Naive thymus-derived CD4-positive, alpha-beta T cell (primary cell): ENCODE data around the gene CRTC3. TPM values are rescaled to one million over a fixed set of nuclear protein-coding genes. Genes with fewer than 3 reads are reported as not detected.

Experiments used
- ATAC-seq: fragments of 150-1000 bp; cut with Tn5 transposase; 2 replicates; pipeline ENCODE4 v1.10.0; 2021; ENCODE audit warnings: mild to moderate bottlenecking, moderate library complexity
- CTCF ChIA-PET: fragments of 350-600 bp; sonication (Branson Sonifier 250); formaldehyde crosslinking; loops from one replicate; lab custom pipeline; 2021; ENCODE audit warnings: antibody characterized with exemption; lab: Charles Lee
- POLR2A ChIA-PET: fragments of 350-600 bp; sonication (Branson Sonifier 250); formaldehyde crosslinking; loops from one replicate; lab custom pipeline; 2021; ENCODE audit warnings: antibody characterized with exemption, inconsistent platforms; lab: Charles Lee
- DNase-seq, 9 donors: peaks; one replicate each; pipeline versions ENCODE4 v3.0.0 to v3.0.0-alpha.2; 2020 to 2022; ENCODE audit warnings: mixed read lengths in 1 of 9
- H3K27ac ChIP-seq: one replicate; pipeline ENCODE4 v1.7.0; 2013; ENCODE audit warnings: mild to moderate bottlenecking, low read depth, low read length, moderate library complexity
- H3K27me3 ChIP-seq, 2 donors: one replicate each; pipeline ENCODE4 v1.7.0; 2013; ENCODE audit warnings: low read length in 2 of 2, mild to moderate bottlenecking in 2 of 2, moderate library complexity in 2 of 2; ENCODE audit not compliant: control insufficient read depth in 2 of 2, insufficient read depth in 2 of 2
- H3K36me3 ChIP-seq, 3 experiments: 1 replicate in 2 of 3; 2 replicates in 1 of 3; pipeline ENCODE4 v1.7.0; 2013; ENCODE audit warnings: low read length in 3 of 3, mild to moderate bottlenecking in 3 of 3, moderate library complexity in 1 of 3; ENCODE audit not compliant: insufficient read depth in 3 of 3, control insufficient read depth in 2 of 3
- H3K4me1 ChIP-seq, 2 donors: one replicate each; pipeline ENCODE4 v1.7.0; 2013; ENCODE audit warnings: low read length in 2 of 2, mild to moderate bottlenecking in 2 of 2, moderate library complexity in 1 of 2; ENCODE audit not compliant: control insufficient read depth in 2 of 2, insufficient read depth in 2 of 2
- H3K4me3 ChIP-seq: 2 replicates; pipeline ENCODE4 v1.7.0; 2013; ENCODE audit warnings: mild to moderate bottlenecking, low read length
- H3K9me3 ChIP-seq, 3 experiments: 1 replicate in 2 of 3; 2 replicates in 1 of 3; pipeline ENCODE4 v1.7.0; 2013; ENCODE audit warnings: low read length in 3 of 3; ENCODE audit not compliant: control insufficient read depth in 2 of 3
- H3K27ac Mint-ChIP-seq, 9 donors: one replicate each; pipeline ENCODE4 v1.8.0; 2020 to 2022; ENCODE audit warnings: mixed read lengths in 9 of 9, mild to moderate bottlenecking in 8 of 9, moderate library complexity in 5 of 9, inconsistent platforms in 2 of 9
- H3K27me3 Mint-ChIP-seq, 5 donors: one replicate each; pipeline ENCODE4 v1.8.0; 2021 to 2022; ENCODE audit warnings: mixed read lengths in 5 of 5, mild to moderate bottlenecking in 1 of 5
- H3K36me3 Mint-ChIP-seq, 5 donors: one replicate each; pipeline ENCODE4 v1.8.0; 2020 to 2022; ENCODE audit warnings: mixed read lengths in 5 of 5, mild to moderate bottlenecking in 3 of 5, inconsistent platforms in 1 of 5
- H3K4me1 Mint-ChIP-seq, 7 donors: one replicate each; pipeline ENCODE4 v1.8.0; 2020 to 2022; ENCODE audit warnings: mixed read lengths in 7 of 7, mild to moderate bottlenecking in 3 of 7, inconsistent platforms in 1 of 7
- H3K4me3 Mint-ChIP-seq, 10 donors: one replicate each; pipeline ENCODE4 v1.8.0; 2020 to 2022; ENCODE audit warnings: mild to moderate bottlenecking in 10 of 10, mixed read lengths in 10 of 10, moderate library complexity in 6 of 10, inconsistent platforms in 2 of 10
- H3K9me3 Mint-ChIP-seq, 11 donors: one replicate each; pipeline ENCODE4 v1.8.0; 2020 to 2022; ENCODE audit warnings: mixed read lengths in 11 of 11, mild to moderate bottlenecking in 4 of 11, inconsistent platforms in 1 of 11, moderate library complexity in 1 of 11
- intact Hi-C, 2 donors: fragments of 100-400 bp; cut with micrococcal nuclease; formaldehyde crosslinking; loops; one replicate each; pipeline ENCODE4 v1.15.1; 2023
- polyA plus RNA-seq, 2 donors: library from polyadenylated mRNA; unstranded; fragments of 300-500 nt; fragmentation: Illumina TruSeq; gene quantifications; one replicate each; pipeline ENCODE4 v1.2.3, GENCODE V29; 2021
- total RNA-seq, 6 experiments: library from RNA in 5 of 6; stranded (reverse) in 5 of 6; gene quantifications; 1 replicate in 5 of 6; 2 replicates in 1 of 6; pipeline ENCODE4 v1.2.3 and lab custom pipeline; 2021 to 2026

Gene CRTC3
- total and polyA plus RNA-seq, 7 experiments from 2014 or later, result 40.5 to 132 (median 106) TPM

DNA sequence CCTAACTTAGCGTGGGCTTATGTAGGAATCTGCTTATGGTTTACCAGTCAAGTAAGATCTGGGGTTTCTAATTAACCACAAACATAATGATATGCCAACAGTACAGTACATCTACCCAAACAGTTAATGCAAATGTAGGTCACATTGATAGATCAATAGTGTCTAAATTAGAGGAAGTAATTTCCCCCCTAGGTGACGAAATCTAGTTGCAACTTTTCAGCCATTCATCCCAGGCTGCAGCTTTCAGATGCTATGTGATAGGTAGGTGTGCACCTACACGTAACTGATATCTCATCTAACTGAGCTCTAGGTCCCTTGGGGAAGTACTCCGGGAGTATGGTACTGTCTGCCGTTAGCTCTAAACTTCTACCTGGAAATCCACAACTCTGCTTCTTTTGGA is 57.2 kb downstream of the CRTC3 start:
- no peaks in the 10 kb centered on the region for H3K27me3 Mint-ChIP-seq
- ChIA-PET POLR2A (interaction anchor here (0.9 to 2.5 kb wide), 7 partner anchors 10 to 342 kb away, joined by 3 to 10 read pairs (median 6); no protein-coding TSS in a partner anchor), CTCF (interaction anchor here (0.5 to 1.2 kb wide), 3 partner anchors 16 to 298 kb away, joined by 3 to 5 read pairs (median 3); no protein-coding TSS in a partner anchor)
- peaks cover 40 to 77% (median 68%) of the 10 kb centered on the region in 7 donors for H3K4me1 Mint-ChIP-seq
- DNase-seq (no peak), ATAC-seq (no peak)
- peaks cover 4 to 34% (median 17%) of the 10 kb centered on the region in 5 donors for H3K36me3 Mint-ChIP-seq
- H3K4me3 Mint-ChIP-seq, result peak overlapping the region in 5 of 10 donors; percentile 10 to 57 (median 37)
- Histone ChIP-seq H3K36me3 (peaks cover 0 to 3% (median 0%) of the 10 kb centered on the region in 3 experiments), H3K27me3 (no peaks in the 10 kb centered on the region), H3K9me3 (no peaks in the 10 kb centered on the region), H3K27ac (no peak overlapping the region), H3K4me3 (no peak overlapping the region), H3K4me1 (peaks cover 6 to 36% of the 10 kb centered on the region in 2 donors)
- no peaks in the 10 kb centered on the region for H3K9me3 Mint-ChIP-seq
- peak overlapping the region in 8 of 9 donors; percentile 3 to 82 (median 40) for H3K27ac Mint-ChIP-seq
- intact Hi-C loops, result loop anchor here in 1 of 2 donors (1.0 kb wide), 1 partner anchor 10 kb away; no protein-coding TSS in a partner anchor

DNA sequence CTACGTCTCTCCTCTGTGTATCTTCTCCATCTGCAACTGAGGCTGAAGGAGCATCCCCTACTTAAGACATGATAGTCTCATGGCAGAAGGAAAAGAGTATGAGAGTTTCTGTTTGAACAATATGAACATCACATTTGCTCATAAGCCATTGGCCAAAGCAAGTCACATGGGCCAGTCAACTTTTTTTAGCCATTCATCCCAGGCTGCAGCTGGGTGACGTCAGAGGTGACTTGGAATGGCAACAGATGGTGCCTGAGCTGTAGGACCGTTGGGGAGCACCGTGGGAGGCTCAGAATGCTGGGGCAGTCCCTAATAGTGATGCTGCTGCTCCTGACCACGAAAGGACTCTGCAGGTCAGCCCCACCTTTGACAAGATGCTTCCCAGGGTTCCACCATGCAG is 58.7 kb downstream of the CRTC3 start:
- peaks cover 7 to 32% of the 10 kb centered on the region in 2 donors for H3K4me1 ChIP-seq
- H3K27me3 ChIP-seq, result no peaks in the 10 kb centered on the region
- POLR2A ChIA-PET, result interaction anchor here (1.6 to 2.5 kb wide), 3 partner anchors 10 to 19 kb away, joined by 4 to 6 read pairs (median 5); no protein-coding TSS in a partner anchor
- DNase-seq (no peak), ATAC-seq (no peak)
- peaks cover 0 to 3% (median 0%) of the 10 kb centered on the region in 3 experiments for H3K36me3 ChIP-seq
- Mint-ChIP-seq H3K27me3 (no peaks in the 10 kb centered on the region), H3K27ac (peak overlapping the region; percentile 27 to 88 (median 67)), H3K9me3 (no peaks in the 10 kb centered on the region), H3K4me3 (peak overlapping the region in 4 of 10 donors; percentile 17 to 64 (median 32)), H3K4me1 (peaks cover 37 to 77% (median 66%) of the 10 kb centered on the region in 7 donors), H3K36me3 (peaks cover 4 to 35% (median 20%) of the 10 kb centered on the region in 5 donors)
- intact Hi-C loops, result no loop called here
- no peaks in the 10 kb centered on the region for H3K9me3 ChIP-seq
- H3K4me3 ChIP-seq, result no peak overlapping the region
- CTCF ChIA-PET, result no interaction called here
- no peak overlapping the region for H3K27ac ChIP-seq

DNA sequence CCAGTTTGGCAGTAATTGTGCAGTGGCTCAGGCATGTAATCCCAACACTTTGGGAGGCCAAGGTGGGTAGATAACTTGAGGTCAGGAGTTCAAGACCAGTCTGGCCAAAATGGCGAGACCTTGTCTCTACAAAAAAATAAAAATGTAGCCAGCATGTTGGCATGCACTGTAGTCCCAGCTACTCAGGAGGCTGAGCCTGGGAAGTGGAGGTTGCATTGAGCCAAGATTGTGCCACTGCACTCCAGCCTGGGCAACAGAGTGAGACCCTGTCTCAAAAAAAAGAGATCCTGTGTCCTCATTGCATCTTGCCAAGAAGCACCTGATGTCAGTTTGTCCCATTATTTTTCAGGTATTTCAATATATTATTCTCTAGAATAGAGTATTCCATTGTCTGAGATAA is 61.8 kb downstream of the CRTC3 start:
- no peaks in the 10 kb centered on the region for H3K27me3 Mint-ChIP-seq
- peak overlapping the region in 1 of 10 donors; percentile 3 for H3K4me3 Mint-ChIP-seq
- peaks cover 4 to 48% (median 25%) of the 10 kb centered on the region in 5 donors for H3K36me3 Mint-ChIP-seq
- ChIA-PET CTCF (interaction anchor here (0.6 to 1.1 kb wide), 2 partner anchors 10 to 22 kb away, joined by 3 read pairs; no protein-coding TSS in a partner anchor), POLR2A (interaction anchor here (1.0 to 2.6 kb wide), 6 partner anchors 17 to 60 kb away, joined by 3 to 15 read pairs (median 4); no protein-coding TSS in a partner anchor)
- Histone ChIP-seq H3K4me3 (no peak overlapping the region), H3K27me3 (no peaks in the 10 kb centered on the region), H3K27ac (no peak overlapping the region), H3K4me1 (peaks cover 22 to 59% of the 10 kb centered on the region in 2 donors), H3K36me3 (peaks cover 0 to 3% (median 0%) of the 10 kb centered on the region in 3 experiments), H3K9me3 (no peaks in the 10 kb centered on the region)
- no peaks in the 10 kb centered on the region for H3K9me3 Mint-ChIP-seq
- peaks cover 49 to 81% (median 75%) of the 10 kb centered on the region in 7 donors for H3K4me1 Mint-ChIP-seq
- peak overlapping the region; percentile 31 to 99 (median 97) for H3K27ac Mint-ChIP-seq
- DNase-seq, result no peak
- intact Hi-C loops, result loop anchor here in 1 of 2 donors (10.0 kb wide), 1 partner anchor 187 kb away; no protein-coding TSS in a partner anchor
- no peak for ATAC-seq

DNA sequence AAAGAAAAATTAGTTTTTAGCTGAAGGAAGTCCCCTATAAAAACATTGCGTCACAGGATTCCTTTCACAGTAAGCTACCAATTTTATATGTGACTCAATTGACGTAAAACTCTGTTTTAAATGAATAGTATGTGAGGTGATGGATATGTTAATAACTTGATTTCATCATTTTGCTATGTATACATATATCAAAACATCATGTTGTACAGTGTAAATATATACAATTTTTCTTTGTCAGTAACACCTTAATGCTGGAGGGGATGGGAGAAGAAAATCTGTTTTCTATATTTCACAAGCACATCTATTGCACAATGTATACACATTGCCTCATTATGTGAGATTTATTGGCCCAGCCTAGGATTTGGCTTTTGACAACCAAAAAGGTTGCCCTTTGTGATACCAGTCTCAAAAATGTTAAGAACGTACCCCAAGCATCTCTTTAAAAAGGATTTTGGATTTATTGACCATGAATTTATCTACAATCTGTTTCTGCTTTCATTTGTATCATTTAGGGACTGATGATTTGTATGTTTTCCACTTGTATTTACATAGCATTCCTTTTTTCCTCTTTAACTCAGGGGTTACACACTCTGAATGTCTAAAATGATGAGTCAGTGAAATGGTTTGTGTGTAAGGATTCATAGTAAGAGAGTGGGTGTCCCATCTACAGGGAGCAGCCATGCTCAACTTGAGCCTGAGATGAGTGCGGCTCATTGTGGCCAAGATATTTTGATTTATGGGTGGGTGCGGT is 62.6 kb downstream of the CRTC3 start:
- Mint-ChIP-seq H3K9me3 (no peaks in the 10 kb centered on the region), H3K4me1 (peaks cover 54 to 81% (median 75%) of the 10 kb centered on the region in 7 donors), H3K4me3 (peak overlapping the region in 6 of 10 donors; percentile 3 to 82 (median 20)), H3K36me3 (peaks cover 4 to 49% (median 27%) of the 10 kb centered on the region in 5 donors), H3K27me3 (no peaks in the 10 kb centered on the region), H3K27ac (peak overlapping the region; percentile 51 to 100 (median 98))
- H3K9me3 ChIP-seq, result no peaks in the 10 kb centered on the region
- H3K36me3 ChIP-seq, result peaks cover 0 to 3% (median 0%) of the 10 kb centered on the region in 3 experiments
- peaks cover 23 to 59% of the 10 kb centered on the region in 2 donors for H3K4me1 ChIP-seq
- intact Hi-C loops, result loop anchor here in 1 of 2 donors (10.0 kb wide), 1 partner anchor 188 kb away; no protein-coding TSS in a partner anchor
- no peak for ATAC-seq
- H3K4me3 ChIP-seq, result no peak overlapping the region
- ChIA-PET POLR2A (interaction anchor here (1.0 to 2.6 kb wide), 6 partner anchors 12 to 61 kb away, joined by 3 to 15 read pairs (median 5); no protein-coding TSS in a partner anchor), CTCF (interaction anchor here (0.6 to 0.7 kb wide), 2 partner anchors 23 to 28 kb away, joined by 3 to 4 read pairs; no protein-coding TSS in a partner anchor)
- no peak for DNase-seq
- peak overlapping the region; percentile 34 for H3K27ac ChIP-seq
- H3K27me3 ChIP-seq, result no peaks in the 10 kb centered on the region

DNA sequence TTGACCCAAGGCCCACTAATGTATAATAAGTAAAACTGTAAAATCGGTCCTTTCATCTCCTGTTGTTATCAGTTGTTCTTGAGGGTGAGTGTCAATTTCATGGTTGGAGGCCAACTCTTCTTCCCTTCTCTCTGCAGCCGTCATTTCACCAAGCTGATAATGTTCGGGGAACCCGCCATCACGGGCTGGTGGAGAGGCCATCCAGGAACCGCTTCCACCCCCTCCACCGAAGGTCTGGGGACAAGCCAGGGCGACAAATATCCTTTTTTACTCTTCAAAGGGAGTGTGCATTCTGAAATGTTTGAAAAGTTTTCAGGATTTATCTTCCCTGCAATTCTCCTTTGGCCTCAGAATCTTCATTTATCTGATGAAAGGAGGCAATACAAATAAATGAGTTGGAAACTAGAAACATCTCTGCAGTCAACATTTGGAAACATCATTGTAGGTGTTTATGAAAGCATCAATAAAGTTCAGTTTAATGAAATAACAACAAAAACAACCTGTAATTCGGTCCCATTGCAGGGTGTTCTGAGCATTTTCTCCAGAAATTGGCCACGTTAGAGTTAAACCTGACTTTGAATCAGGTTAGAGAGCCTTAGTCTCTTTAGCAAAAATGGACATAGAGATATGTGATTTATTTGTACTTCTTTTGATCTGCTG is 63.9 kb downstream of the CRTC3 start:
- Histone ChIP-seq H3K36me3 (peaks cover 0 to under 1% (median 0%) of the 10 kb centered on the region in 3 experiments), H3K4me1 (peaks cover 31 to 71% of the 10 kb centered on the region in 2 donors), H3K27ac (peak overlapping the region; percentile 82), H3K4me3 (peak overlapping the region; percentile 32), H3K27me3 (no peaks in the 10 kb centered on the region), H3K9me3 (no peaks in the 10 kb centered on the region)
- Mint-ChIP-seq H3K36me3 (peaks cover 14 to 54% (median 30%) of the 10 kb centered on the region in 5 donors), H3K9me3 (peaks cover 0 to 4% (median 0%) of the 10 kb centered on the region in 11 donors), H3K27me3 (no peaks in the 10 kb centered on the region), H3K4me1 (peaks cover 60 to 81% (median 78%) of the 10 kb centered on the region in 7 donors), H3K27ac (peak overlapping the region; percentile 97 to 100 (median 99)), H3K4me3 (peak overlapping the region; percentile 60 to 90 (median 82))
- ChIA-PET POLR2A (interaction anchor here (0.6 to 3.4 kb wide), 17 partner anchors 9 to 63 kb away, joined by 3 to 14 read pairs (median 4); no protein-coding TSS in a partner anchor), CTCF (interaction anchor here (0.8 to 1.5 kb wide), 6 partner anchors 16 to 62 kb away, joined by 3 to 8 read pairs (median 4); no protein-coding TSS in a partner anchor)
- DNase-seq (no peak), ATAC-seq (no peak)
- intact Hi-C loops, result loop anchor here (1.0 to 10.0 kb wide), 9 partner anchors 11 to 241 kb away; partner anchors contain the start of gene ZNF774 (in 1 of the 2)
